OCI-LY1 (cell line): ENCODE data around the gene GMCL2.

Source experiments
- EZH2 ChIP-seq: fragments of 200-600 bp; sonication (generic), shearing (Covaris generic); IDR thresholded peaks from 2 replicates; pipeline ENCODE4 v1.8.0; 2017; ENCODE audit warnings: borderline replicate concordance, mixed run types, mild to moderate bottlenecking, antibody characterized with exemption, low read length, moderate library complexity, mixed read lengths
- TF ChIP-seq, protein P1 (sequence below): fragments of 200-600 bp; sonication (generic), shearing (Covaris generic); IDR thresholded peaks from 2 replicates; pipeline ENCODE4 v1.5.1; 2017; ENCODE audit warnings: mild to moderate bottlenecking, antibody characterized with exemption, low read length, moderate library complexity, mixed read lengths

DNA sequence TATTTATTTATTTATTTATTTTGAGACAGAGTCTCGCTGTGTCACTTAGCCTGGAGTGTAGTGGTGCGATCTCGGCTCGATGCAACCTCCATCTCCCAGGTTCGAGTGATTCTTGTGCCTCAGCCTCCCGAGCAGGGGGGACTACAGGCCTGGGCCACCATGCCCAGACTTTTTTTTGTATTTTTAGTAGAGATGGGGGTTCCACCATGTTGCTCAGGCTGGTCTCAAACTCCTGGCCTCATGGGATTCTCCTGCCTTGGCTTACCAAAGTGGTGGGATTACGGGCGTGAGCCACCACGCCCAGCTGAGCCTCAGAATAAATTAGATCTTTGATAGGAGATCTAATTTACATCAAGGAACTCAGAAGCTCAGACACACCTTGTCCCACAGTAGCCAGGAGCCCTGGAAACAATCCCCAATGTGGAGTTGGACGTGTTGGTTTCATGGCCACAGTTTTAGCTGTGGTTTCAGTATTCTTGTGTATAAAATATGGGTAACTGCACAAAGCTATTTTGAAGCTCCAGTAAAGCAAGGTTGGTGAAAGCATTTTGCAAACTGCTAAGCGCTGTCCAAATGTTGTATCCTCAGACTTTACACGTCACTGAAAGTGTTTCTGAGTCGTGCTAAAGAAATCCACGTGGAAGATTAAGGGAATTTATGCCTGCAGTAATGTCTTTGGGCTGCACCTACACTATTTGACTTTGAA lies 14.2 kb upstream of the GMCL2 start:
- TF ChIP-seq EZH2 = no peak
- TF ChIP-seq, protein P1, sequence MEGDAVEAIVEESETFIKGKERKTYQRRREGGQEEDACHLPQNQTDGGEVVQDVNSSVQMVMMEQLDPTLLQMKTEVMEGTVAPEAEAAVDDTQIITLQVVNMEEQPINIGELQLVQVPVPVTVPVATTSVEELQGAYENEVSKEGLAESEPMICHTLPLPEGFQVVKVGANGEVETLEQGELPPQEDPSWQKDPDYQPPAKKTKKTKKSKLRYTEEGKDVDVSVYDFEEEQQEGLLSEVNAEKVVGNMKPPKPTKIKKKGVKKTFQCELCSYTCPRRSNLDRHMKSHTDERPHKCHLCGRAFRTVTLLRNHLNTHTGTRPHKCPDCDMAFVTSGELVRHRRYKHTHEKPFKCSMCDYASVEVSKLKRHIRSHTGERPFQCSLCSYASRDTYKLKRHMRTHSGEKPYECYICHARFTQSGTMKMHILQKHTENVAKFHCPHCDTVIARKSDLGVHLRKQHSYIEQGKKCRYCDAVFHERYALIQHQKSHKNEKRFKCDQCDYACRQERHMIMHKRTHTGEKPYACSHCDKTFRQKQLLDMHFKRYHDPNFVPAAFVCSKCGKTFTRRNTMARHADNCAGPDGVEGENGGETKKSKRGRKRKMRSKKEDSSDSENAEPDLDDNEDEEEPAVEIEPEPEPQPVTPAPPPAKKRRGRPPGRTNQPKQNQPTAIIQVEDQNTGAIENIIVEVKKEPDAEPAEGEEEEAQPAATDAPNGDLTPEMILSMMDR = no peak
